ENCODE data around the gene DONSON. TPM values are rescaled to one million over a fixed set of nuclear protein-coding genes. Genes with fewer than 3 reads are reported as not detected.
A peak's percentile ranks its signal among the peaks of the same experiment; 100 is the strongest.

DONSON gene
- total RNA-seq, 1 experiment from 2014 or later: 44.7 TPM

GRCh38 chr21:33544451-33545195, 43.9 kb downstream of the DONSON start:
- in situ Hi-C loops (cut with HindIII; ENCODE audit: low pct_unique_long_range_greater_than_20kb, low sequenced_read_pairs): no loop called here
- no peak for DNase-seq (ENCODE audit: low read depth)

GRCh38 chr21:33543505-33544129, 44.9 kb downstream of the DONSON start:
- no peak for DNase-seq (ENCODE audit: low read depth)
- in situ Hi-C loops (cut with HindIII; ENCODE audit: low pct_unique_long_range_greater_than_20kb, low sequenced_read_pairs): no loop called here

DNA sequence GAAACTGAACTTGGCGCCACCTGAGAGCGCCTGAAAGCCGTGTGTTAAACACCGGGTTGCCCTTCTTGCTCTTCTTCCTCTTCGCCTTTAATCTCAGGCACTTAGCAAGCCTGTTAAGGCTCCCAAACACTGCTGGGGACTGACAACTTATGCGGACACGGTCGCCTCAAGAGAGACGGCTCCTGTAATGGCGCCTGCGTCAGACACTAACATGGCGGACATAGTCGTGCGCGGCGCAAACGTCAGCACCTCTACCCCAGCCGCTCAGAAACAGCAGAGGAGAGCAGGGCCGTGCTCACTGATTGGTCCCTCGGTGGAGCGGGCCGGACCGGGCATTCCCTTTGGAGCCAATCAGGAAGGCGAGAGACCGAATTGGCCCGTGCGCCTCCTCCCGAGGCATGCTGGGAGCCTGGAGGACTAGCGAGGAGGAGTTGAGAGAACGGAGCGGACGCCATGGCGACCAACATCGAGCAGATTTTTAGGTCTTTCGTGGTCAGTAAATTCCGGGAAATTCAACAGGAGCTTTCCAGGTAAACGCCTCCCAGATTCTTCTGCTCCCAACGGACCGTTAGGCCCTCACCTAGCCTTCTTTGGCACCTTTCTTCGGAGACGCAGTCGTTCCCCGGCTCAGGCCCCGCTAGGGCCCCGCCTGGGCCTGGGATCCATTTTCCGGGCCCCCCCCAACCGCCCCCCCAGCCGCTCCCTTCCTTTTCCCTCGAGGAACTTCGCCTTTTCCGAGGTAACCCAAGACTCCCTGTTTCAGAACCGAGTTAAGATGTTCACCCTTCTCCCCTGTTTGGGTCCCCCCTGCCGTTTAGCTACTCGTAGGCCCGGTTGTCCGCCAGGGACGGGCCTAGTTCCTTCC, 45.6 kb downstream of the DONSON start, which contains the start of gene SON:
Gene SON, plus strand, starts transcription at position 399 of the 865 bp plus-strand sequence. Its CDS starts 55 bp downstream, at position 454.
- in situ Hi-C loops (cut with HindIII; ENCODE audit: low pct_unique_long_range_greater_than_20kb, low sequenced_read_pairs): no loop called here
- peak; percentile 98 for DNase-seq (ENCODE audit: low read depth)

GRCh38 chr21:33541756-33542639, 46.5 kb downstream of the DONSON start, which contains the start of gene GART:
Gene GART (minus strand): TSS chr21:33542117. CDS start chr21:33539315, 2,802 bp downstream.
- in situ Hi-C loops (cut with HindIII; ENCODE audit: low pct_unique_long_range_greater_than_20kb, low sequenced_read_pairs): no loop called here
- peak; percentile 83 for DNase-seq (ENCODE audit: low read depth)

- in situ Hi-C loops (cut with HindIII; ENCODE audit: low pct_unique_long_range_greater_than_20kb, low sequenced_read_pairs): no loop called here
- peak; percentile 52 for DNase-seq (ENCODE audit: low read depth)
Measured at GRCh38 chr21:33541105-33541711, 47.3 kb downstream of the DONSON start.

DNA sequence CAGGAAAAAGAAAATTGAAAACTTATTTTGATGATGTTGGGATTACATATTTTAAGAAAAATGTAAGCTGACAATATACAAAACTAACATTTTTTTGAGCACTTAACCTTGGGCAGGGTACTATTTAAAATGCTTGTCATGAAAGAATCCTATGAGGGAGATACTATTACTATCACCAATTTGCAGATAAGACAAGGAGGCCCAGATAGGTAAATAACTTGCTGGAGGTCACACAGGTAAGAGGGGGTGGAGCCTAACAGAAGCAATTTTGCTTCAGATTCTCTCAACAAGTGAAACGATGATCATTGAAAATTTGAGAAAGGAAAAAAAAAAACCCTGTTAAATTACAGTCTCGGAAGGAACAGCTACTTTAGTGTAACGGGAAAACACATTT, 47.8 kb downstream of the DONSON start:
- DNase-seq (ENCODE audit: low read depth): no peak

GRCh38 chr21:33539616-33540015, 48.9 kb downstream of the DONSON start:
- DNase-seq (ENCODE audit: low read depth): no peak
- in situ Hi-C loops (cut with HindIII; ENCODE audit: low pct_unique_long_range_greater_than_20kb, low sequenced_read_pairs): no loop called here

More for the DNA sequence above, 47.8 kb downstream of the DONSON start:
- in situ Hi-C loops (cut with HindIII; ENCODE audit: low pct_unique_long_range_greater_than_20kb, low sequenced_read_pairs): no loop called here

DNA sequence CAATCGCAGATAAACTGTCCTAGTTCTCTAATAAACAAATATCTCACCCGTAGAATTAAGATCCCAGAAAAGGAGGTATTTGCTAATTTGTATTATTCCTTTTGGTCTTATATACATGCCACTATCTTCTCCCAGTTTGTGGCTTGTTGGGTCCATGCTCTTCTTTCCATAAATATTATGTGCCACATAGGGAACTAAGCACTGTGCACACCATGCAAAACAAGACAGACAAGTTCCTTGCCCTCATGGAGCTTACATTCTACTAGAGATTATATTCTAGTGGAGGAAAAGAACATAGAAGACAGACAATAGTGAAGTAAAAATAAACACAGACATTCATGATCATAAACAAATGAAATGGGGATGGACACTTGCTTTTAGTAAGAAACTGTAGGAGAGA, 51.3 kb downstream of the DONSON start:
- DNase-seq (ENCODE audit: low read depth): no peak
- in situ Hi-C loops (cut with HindIII; ENCODE audit: low pct_unique_long_range_greater_than_20kb, low sequenced_read_pairs): no loop called here

DNA sequence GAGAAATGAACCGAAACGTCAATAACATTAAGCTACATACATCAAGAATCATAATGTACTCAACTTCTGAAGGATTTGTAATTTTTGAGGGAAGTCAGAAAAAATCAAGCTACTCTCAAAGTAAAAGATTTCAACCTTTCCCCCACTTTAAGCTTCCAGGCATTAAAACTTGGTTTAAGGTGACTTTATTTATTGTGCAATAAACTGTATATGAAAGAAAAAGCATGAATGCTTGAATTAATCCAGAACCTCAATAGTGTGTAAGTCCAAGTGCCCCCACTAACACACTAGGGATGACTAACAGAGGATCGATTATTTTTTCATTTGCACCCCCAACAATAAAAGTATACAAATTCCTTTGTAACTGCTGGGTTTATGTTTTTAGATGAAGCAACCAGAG, 57.5 kb downstream of the DONSON start:
- DNase-seq (ENCODE audit: low read depth): no peak
- in situ Hi-C loops (cut with HindIII; ENCODE audit: low pct_unique_long_range_greater_than_20kb, low sequenced_read_pairs): no loop called here

Other genes with a start within 250 kb of the DONSON start
- 90.9 and 93.7 TPM in 2 replicates for gene IFNGR2, start 185.3 kb downstream of the DONSON start, total RNA-seq (2014; rRNA removed; shearing (Covaris generic); ENCODE audit: low replicate concordance)
- gene TMEM50B, start 108.7 kb downstream of the DONSON start, total RNA-seq (2014; rRNA removed; shearing (Covaris generic); ENCODE audit: low replicate concordance): 27.1 and 39.7 TPM in 2 replicates
- gene DNAJC28, start 97.0 kb downstream of the DONSON start, total RNA-seq (2014; rRNA removed; shearing (Covaris generic); ENCODE audit: low replicate concordance): not detected in 2 replicates
- 20.9 and 37.4 TPM in 2 replicates for gene GART, start 46.6 kb downstream of the DONSON start, total RNA-seq (2014; rRNA removed; shearing (Covaris generic); ENCODE audit: low replicate concordance)
- 66.6 and 409 TPM in 2 replicates for gene SON, start 45.6 kb downstream of the DONSON start, total RNA-seq (2014; rRNA removed; shearing (Covaris generic); ENCODE audit: low replicate concordance)
- 10.2 and 19.8 TPM in 2 replicates for gene CRYZL1, start 53.1 kb upstream of the DONSON start, total RNA-seq (2014; rRNA removed; shearing (Covaris generic); ENCODE audit: low replicate concordance)
- 21.6 and 36.1 TPM in 2 replicates for gene ITSN1, start 53.8 kb upstream of the DONSON start, total RNA-seq (2014; rRNA removed; shearing (Covaris generic); ENCODE audit: low replicate concordance)

Measured in Caki2 (cell line).